SK-N-SH (cell line): ENCODE measurements around the gene ST8SIA6. TPM values are rescaled to one million over a fixed set of nuclear protein-coding genes. Genes with fewer than 3 reads are reported as not detected.

ENCODE experiments used
- CTCF ChIA-PET: fragments of 300-600, 350-600 bp; formaldehyde crosslinking; extraction: SDS; loops from one replicate; lab custom pipeline; 2021; lab: Yijun Ruan, JAX
- POLR2A ChIA-PET: fragments of 350-600 bp; sonication (Branson Sonifier 250); formaldehyde crosslinking; extraction: SDS; loops from one replicate; lab custom pipeline; 2020; ENCODE audit warnings: antibody characterized with exemption, inconsistent platforms; lab: Yijun Ruan, JAX
- DNase-seq: peaks from one replicate; pipeline ENCODE4 v3.0.0; 2012
- H2AFZ ChIP-seq: fragments of 200-600 bp; sonication (generic); 2 replicates; pipeline ENCODE4 v1.8.1; 2016; ENCODE audit warnings: antibody characterized with exemption, mild to moderate bottlenecking, low read depth
- H3F3A ChIP-seq: fragments of 200-600 bp; sonication (generic); replicated peaks from 2 replicates; pipeline ENCODE3; 2016; ENCODE audit warnings: antibody characterized with exemption, mild to moderate bottlenecking; ENCODE audit not compliant: insufficient read depth
- H3K27ac ChIP-seq, 2 experiments: fragments of 200-500 bp in 1 of 2; fragments of 200-600 bp in 1 of 2; sonication (Bioruptor generic) in 1 of 2; sonication (generic), shearing (Covaris generic) in 1 of 2; 2 replicates each; pipeline versions ENCODE4 v1.5.1 to v1.6.1; 2014 to 2016; ENCODE audit warnings: low read depth in 2 of 2, inconsistent platforms in 1 of 2, low read length in 1 of 2, mild to moderate bottlenecking in 1 of 2, mixed read lengths in 1 of 2
- H3K27me3 ChIP-seq: fragments of 200-600 bp; sonication (generic), shearing (Covaris generic); 2 replicates; pipeline ENCODE4 v1.6.1; 2016; ENCODE audit warnings: mixed run types; ENCODE audit not compliant: insufficient read depth
- H3K36me3 ChIP-seq, 2 experiments: fragments of 200-500 bp in 1 of 2; fragments of 200-600 bp in 1 of 2; sonication (Bioruptor generic) in 1 of 2; sonication (generic) in 1 of 2; replicated peaks in 1 of 2; 2 replicates each; pipeline versions ENCODE3 to v1.5.1; 2014 to 2016; ENCODE audit warnings: low read length in 1 of 2, mild to moderate bottlenecking in 1 of 2; ENCODE audit not compliant: insufficient read depth in 2 of 2, control insufficient read depth in 1 of 2
- H3K4me1 ChIP-seq, 2 experiments: fragments of 200-500 bp in 1 of 2; fragments of 200-600 bp in 1 of 2; sonication (Bioruptor generic) in 1 of 2; sonication (generic), shearing (Covaris generic) in 1 of 2; 2 replicates each; pipeline versions ENCODE4 v1.5.1 to v1.6.1; 2014 to 2016; ENCODE audit warnings: low read depth in 1 of 2, low read length in 1 of 2, mixed run types in 1 of 2; ENCODE audit not compliant: insufficient read depth in 2 of 2, control insufficient read depth in 1 of 2
- H3K4me2 ChIP-seq: fragments of 200-600 bp; sonication (generic), shearing (Covaris generic); 2 replicates; pipeline ENCODE4 v1.6.1; 2017; ENCODE audit warnings: mixed run types
- H3K4me3 ChIP-seq, 2 experiments: fragments of 200-500 bp in 1 of 2; fragments of 200-600 bp in 1 of 2; sonication (Bioruptor generic) in 1 of 2; sonication (generic), shearing (Covaris generic) in 1 of 2; 2 replicates each; pipeline versions ENCODE4 v1.5.1 to v1.8.1; 2014 to 2016; ENCODE audit warnings: low read depth in 2 of 2, inconsistent platforms in 1 of 2, low read length in 1 of 2, mild to moderate bottlenecking in 1 of 2, mixed read lengths in 1 of 2, moderate library complexity in 1 of 2
- H3K79me2 ChIP-seq: fragments of 200-600 bp; sonication (generic); 2 replicates; pipeline ENCODE4 v1.8.1; 2017; ENCODE audit warnings: mild to moderate bottlenecking; ENCODE audit not compliant: insufficient read depth
- H3K9ac ChIP-seq: fragments of 200-600 bp; sonication (generic); 2 replicates; pipeline ENCODE4 v1.6.1; 2017; ENCODE audit warnings: mixed run types
- H3K9me2 ChIP-seq: fragments of 200-600 bp; sonication (generic); 2 replicates; pipeline ENCODE4 v1.6.1; 2017; ENCODE audit warnings: mixed run types
- H3K9me3 ChIP-seq: fragments of 200-600 bp; sonication (generic); 2 replicates; pipeline ENCODE4 v1.6.1; 2017; ENCODE audit warnings: mixed run types, mild to moderate bottlenecking, moderate library complexity
- H4K20me1 ChIP-seq: fragments of 200-600 bp; sonication (generic); 2 replicates; pipeline ENCODE4 v1.6.1; 2017; ENCODE audit warnings: mild to moderate bottlenecking, mixed run types; ENCODE audit not compliant: insufficient read depth
- EP300 ChIP-seq, 2 experiments: IDR thresholded peaks; 2 replicates each; pipeline versions ENCODE4 v1.4.0 to v1.6.1; 2012; ENCODE audit warnings: borderline replicate concordance in 1 of 2, low read depth in 1 of 2, low read length in 1 of 2
- FOSL2 ChIP-seq: IDR thresholded peaks from 2 replicates; pipeline ENCODE4 v1.4.0; 2012; ENCODE audit warnings: low read depth, mild to moderate bottlenecking, moderate library complexity, borderline replicate concordance
- FOXM1 ChIP-seq: IDR thresholded peaks from 2 replicates; pipeline ENCODE4 v1.4.0; 2012; ENCODE audit warnings: low read depth, mild to moderate bottlenecking
- GABPA ChIP-seq: IDR thresholded peaks from 2 replicates; pipeline ENCODE4 v1.4.0; 2012; ENCODE audit warnings: low read depth, mild to moderate bottlenecking
- NFIC ChIP-seq: IDR thresholded peaks from 2 replicates; pipeline ENCODE4 v1.4.0; 2012; ENCODE audit warnings: borderline replicate concordance
- RFX5 ChIP-seq: IDR thresholded peaks from 2 replicates; pipeline ENCODE4 v1.6.1; 2012; ENCODE audit warnings: mild to moderate bottlenecking, improper control_type of control experiment, low read length
- YY1 ChIP-seq: IDR thresholded peaks from 2 replicates; pipeline ENCODE4 v1.4.0; 2012; ENCODE audit warnings: low read depth, mild to moderate bottlenecking
- WGBS: methylation state at CpG from one replicate; pipeline ENCODE4 v1.1.6; 2017; ENCODE audit warnings: low lambda C conversion rate; 5-methylcytosine and 5-hydroxymethylcytosine counted together
- polyA plus RNA-seq, 3 experiments: library from polyadenylated mRNA; depleted of rRNA; stranded (reverse); fragments of >200 nt; gene quantifications; 2 replicates each; pipeline ENCODE4 v1.2.3, GENCODE V29; 2012
- small RNA-seq, 7 experiments: library from RNA; depleted of rRNA; stranded (forward); fragments of <200 nt; gene quantifications; one replicate each; pipeline ENCODE3, GENCODE V24; 2012
- TF ChIP-seq, protein P1 (sequence below): IDR thresholded peaks from 2 replicates; pipeline ENCODE4 v1.4.0; 2012; ENCODE audit warnings: low read depth
- TF ChIP-seq, protein P2 (sequence below): fragments of 150-350 bp; IDR thresholded peaks from 2 replicates; pipeline ENCODE4 v1.6.1; 2016; ENCODE audit warnings: mild to moderate bottlenecking, low read depth, low read length
- TF ChIP-seq, protein P3 (sequence below): IDR thresholded peaks from 2 replicates; pipeline ENCODE4 v1.6.1; 2012; ENCODE audit warnings: mild to moderate bottlenecking, low read depth, low read length, moderate library complexity

ST8SIA6 gene
- polyA plus RNA-seq, 1 of the 3 experiments (the other 2 are of a cell fraction): 0.03 TPM

DNA sequence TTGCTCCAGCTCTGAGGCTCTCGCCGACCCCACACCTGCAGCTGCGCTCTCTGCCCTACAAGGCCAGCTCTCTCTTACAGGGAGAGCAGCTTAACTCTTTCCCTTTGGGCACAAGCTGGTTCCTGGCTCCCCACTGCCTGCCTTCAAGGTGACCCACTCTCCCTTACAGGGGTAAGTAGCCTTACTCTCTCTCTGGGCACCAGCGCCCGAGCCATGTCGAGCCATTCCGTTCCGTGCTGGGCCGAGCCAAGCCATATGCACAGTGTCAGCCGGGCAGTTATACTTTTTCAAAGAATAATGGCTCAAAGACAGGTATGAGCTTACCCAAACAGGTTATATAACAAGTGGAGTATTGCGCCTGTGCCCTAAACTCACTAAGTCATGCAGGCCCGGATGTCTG lies 181.7 kb downstream of the ST8SIA6 start:
- 92% methylated on average over 11 of the region's 12 CpGs for WGBS
- ChIA-PET POLR2A (no interaction called here), CTCF (interaction anchor here (0.9 to 1.7 kb wide), 3 partner anchors 18 to 445 kb away, joined by 3 to 6 read pairs (median 3); no protein-coding TSS in a partner anchor)

More for the DNA sequence above, 181.7 kb downstream of the ST8SIA6 start:
- H3K9me2 ChIP-seq: no peaks in the 10 kb centered on the region
- no peak overlapping the region for H2AFZ ChIP-seq
- no peak overlapping the region for H3K4me2 ChIP-seq
- H3K27me3 ChIP-seq: no peaks in the 10 kb centered on the region; the same call in 1 of the 2 replicates
- H3K27ac ChIP-seq: no peak overlapping the region
- TF ChIP-seq FOSL2 (no peak), FOXM1 (no peak), NFIC (no peak), RFX5 (no peak), YY1 (no peak), EP300 (IDR thresholded peaks at IDR 0.05; ENCODE audit: borderline replicate concordance in 1 of 2, low read depth in 1 of 2, low read length in 1 of 2) (no peak), GABPA (no peak)
- TF ChIP-seq, protein P1, sequence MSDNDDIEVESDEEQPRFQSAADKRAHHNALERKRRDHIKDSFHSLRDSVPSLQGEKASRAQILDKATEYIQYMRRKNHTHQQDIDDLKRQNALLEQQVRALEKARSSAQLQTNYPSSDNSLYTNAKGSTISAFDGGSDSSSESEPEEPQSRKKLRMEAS: no peak
- TF ChIP-seq, protein P2, sequence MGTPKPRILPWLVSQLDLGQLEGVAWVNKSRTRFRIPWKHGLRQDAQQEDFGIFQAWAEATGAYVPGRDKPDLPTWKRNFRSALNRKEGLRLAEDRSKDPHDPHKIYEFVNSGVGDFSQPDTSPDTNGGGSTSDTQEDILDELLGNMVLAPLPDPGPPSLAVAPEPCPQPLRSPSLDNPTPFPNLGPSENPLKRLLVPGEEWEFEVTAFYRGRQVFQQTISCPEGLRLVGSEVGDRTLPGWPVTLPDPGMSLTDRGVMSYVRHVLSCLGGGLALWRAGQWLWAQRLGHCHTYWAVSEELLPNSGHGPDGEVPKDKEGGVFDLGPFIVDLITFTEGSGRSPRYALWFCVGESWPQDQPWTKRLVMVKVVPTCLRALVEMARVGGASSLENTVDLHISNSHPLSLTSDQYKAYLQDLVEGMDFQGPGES: no peak
- TF ChIP-seq, protein P3, sequence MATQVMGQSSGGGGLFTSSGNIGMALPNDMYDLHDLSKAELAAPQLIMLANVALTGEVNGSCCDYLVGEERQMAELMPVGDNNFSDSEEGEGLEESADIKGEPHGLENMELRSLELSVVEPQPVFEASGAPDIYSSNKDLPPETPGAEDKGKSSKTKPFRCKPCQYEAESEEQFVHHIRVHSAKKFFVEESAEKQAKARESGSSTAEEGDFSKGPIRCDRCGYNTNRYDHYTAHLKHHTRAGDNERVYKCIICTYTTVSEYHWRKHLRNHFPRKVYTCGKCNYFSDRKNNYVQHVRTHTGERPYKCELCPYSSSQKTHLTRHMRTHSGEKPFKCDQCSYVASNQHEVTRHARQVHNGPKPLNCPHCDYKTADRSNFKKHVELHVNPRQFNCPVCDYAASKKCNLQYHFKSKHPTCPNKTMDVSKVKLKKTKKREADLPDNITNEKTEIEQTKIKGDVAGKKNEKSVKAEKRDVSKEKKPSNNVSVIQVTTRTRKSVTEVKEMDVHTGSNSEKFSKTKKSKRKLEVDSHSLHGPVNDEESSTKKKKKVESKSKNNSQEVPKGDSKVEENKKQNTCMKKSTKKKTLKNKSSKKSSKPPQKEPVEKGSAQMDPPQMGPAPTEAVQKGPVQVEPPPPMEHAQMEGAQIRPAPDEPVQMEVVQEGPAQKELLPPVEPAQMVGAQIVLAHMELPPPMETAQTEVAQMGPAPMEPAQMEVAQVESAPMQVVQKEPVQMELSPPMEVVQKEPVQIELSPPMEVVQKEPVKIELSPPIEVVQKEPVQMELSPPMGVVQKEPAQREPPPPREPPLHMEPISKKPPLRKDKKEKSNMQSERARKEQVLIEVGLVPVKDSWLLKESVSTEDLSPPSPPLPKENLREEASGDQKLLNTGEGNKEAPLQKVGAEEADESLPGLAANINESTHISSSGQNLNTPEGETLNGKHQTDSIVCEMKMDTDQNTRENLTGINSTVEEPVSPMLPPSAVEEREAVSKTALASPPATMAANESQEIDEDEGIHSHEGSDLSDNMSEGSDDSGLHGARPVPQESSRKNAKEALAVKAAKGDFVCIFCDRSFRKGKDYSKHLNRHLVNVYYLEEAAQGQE: no peak
- no peak overlapping the region for H3K9ac ChIP-seq
- no peak for DNase-seq
- no peak overlapping the region for H3K4me3 ChIP-seq
- no peaks in the 10 kb centered on the region for H3K36me3 ChIP-seq
- no peaks in the 10 kb centered on the region for H3K79me2 ChIP-seq
- no peaks in the 10 kb centered on the region; a peak in 1 of 4 replicates for H3K4me1 ChIP-seq
- H3K9me3 ChIP-seq: no peaks in the 10 kb centered on the region
- no peaks in the 10 kb centered on the region for H4K20me1 ChIP-seq
- H3F3A ChIP-seq: no peaks in the 10 kb centered on the region

Small RNA genes within 50 kb of the gene (small RNA-seq; reads per million reads assigned to genes)
- gene RF00019: 0 reads per million in 7 experiments

Other genes starting within 250 kb of the ST8SIA6 start
- 4,747 and 5,016 TPM in 2 replicates for gene VIM, start 226.4 kb downstream of the ST8SIA6 start, polyA plus RNA-seq (2012; rRNA removed)
- 23.9 and 31.7 TPM in 2 replicates for gene HACD1, start 162.8 kb upstream of the ST8SIA6 start, polyA plus RNA-seq (2012; rRNA removed)
- 19.1 and 23.9 TPM in 2 replicates for gene STAM, start 189.6 kb upstream of the ST8SIA6 start, polyA plus RNA-seq (2012; rRNA removed)